Thymus (tissue), 11 donors: ENCODE results near the gene UST. TPM values are rescaled to one million over a fixed set of nuclear protein-coding genes. Genes with fewer than 3 reads are reported as not detected.
"Not testable (repeated sequence)": the region's sequence is repeated elsewhere in the genome, so short reads cannot be mapped to it uniquely, and the experiment has no call there.

Experiments
- DNase-seq, 9 donors: peaks; one replicate each; pipeline ENCODE4 v3.0.0-alpha.2; 2013; ENCODE audit warnings: low spot score in 9 of 9, low read depth in 6 of 9, missing footprints in 1 of 9
- H3K27ac ChIP-seq, 2 donors: one replicate each; pipeline ENCODE4 v1.5.1; 2013; ENCODE audit warnings: control low read depth in 1 of 2, low read depth in 1 of 2, low read length in 1 of 2, mild to moderate bottlenecking in 1 of 2, moderate library complexity in 1 of 2
- H3K27me3 ChIP-seq, 2 donors: one replicate each; pipeline ENCODE4 v1.5.1; 2013; ENCODE audit warnings: low read length in 1 of 2; ENCODE audit not compliant: control insufficient read depth in 2 of 2, insufficient read depth in 1 of 2
- H3K36me3 ChIP-seq, 2 donors: one replicate each; pipeline ENCODE4 v1.5.1; 2013; ENCODE audit warnings: low read length in 1 of 2, mild to moderate bottlenecking in 1 of 2, moderate library complexity in 1 of 2; ENCODE audit not compliant: control insufficient read depth in 2 of 2, insufficient read depth in 2 of 2
- H3K4me1 ChIP-seq, 2 donors: one replicate each; pipeline ENCODE4 v1.5.1; 2013; ENCODE audit warnings: low read length in 2 of 2; ENCODE audit not compliant: control insufficient read depth in 2 of 2, insufficient read depth in 2 of 2
- H3K4me3 ChIP-seq, 2 donors: one replicate each; pipeline ENCODE4 v1.5.1; 2013; ENCODE audit warnings: low read length in 2 of 2, control low read depth in 1 of 2, mild to moderate bottlenecking in 1 of 2
- H3K9me3 ChIP-seq, 2 donors: one replicate each; pipeline ENCODE4 v1.5.1; 2013; ENCODE audit warnings: low read length in 1 of 2, mild to moderate bottlenecking in 1 of 2; ENCODE audit not compliant: control insufficient read depth in 2 of 2, insufficient read depth in 1 of 2
- WGBS: extraction: QIAGEN DNeasy Blood & Tissue Kit; methylation state at CpG from one replicate; pipeline ENCODE4 v1.1.7; 2013; 5-methylcytosine and 5-hydroxymethylcytosine counted together
- polyA plus RNA-seq: library from polyadenylated mRNA; stranded (reverse); fragments of 200-250 nt; gene quantifications from one replicate; pipeline ENCODE4 v1.2.3, GENCODE V29; 2013
- total RNA-seq: library from RNA; stranded (reverse); fragments of 120-200 nt; gene quantifications from one replicate; pipeline ENCODE4 v1.2.4, GENCODE V29; 2013
- donor health status: healthy.

Gene UST
- total and polyA plus RNA-seq, 2 donors: 6.3 to 8.0 TPM

- no peak overlapping the region for H3K4me3 ChIP-seq
- DNase-seq: no peak
These were observed 347.3 kb downstream of the UST start for GRCh38 chr6:149094156-149094555.

GRCh38 chr6:149094934-149095351, 348.1 kb downstream of the UST start:
- Histone ChIP-seq H3K36me3 (no peaks in the 10 kb centered on the region), H3K9me3 (peaks cover 0 to 10% of the 10 kb centered on the region in 2 donors), H3K4me1 (peaks cover 0 to 15% of the 10 kb centered on the region in 2 donors), H3K27me3 (no peaks in the 10 kb centered on the region), H3K4me3 (no peak overlapping the region), H3K27ac (no peak overlapping the region)
- 60% methylated on average over 2 of the region's 2 CpGs for WGBS
- no peak for DNase-seq

More at GRCh38 chr6:149094156-149094555, 347.3 kb downstream of the UST start:
- no peak overlapping the region for H3K27ac ChIP-seq
- peaks cover 0 to 10% of the 10 kb centered on the region in 2 donors for H3K9me3 ChIP-seq
- H3K27me3 ChIP-seq: no peaks in the 10 kb centered on the region
- no peaks in the 10 kb centered on the region for H3K36me3 ChIP-seq
- peaks cover 0 to 15% of the 10 kb centered on the region in 2 donors for H3K4me1 ChIP-seq
- 81% methylated on average over 3 of the region's 3 CpGs for WGBS

GRCh38 chr6:149095842-149096241, 349.0 kb downstream of the UST start:
- DNase-seq: no peak
- no peak overlapping the region for H3K4me3 ChIP-seq
- H3K27me3 ChIP-seq: no peaks in the 10 kb centered on the region
- H3K27ac ChIP-seq: no peak overlapping the region
- peaks cover 0 to 10% of the 10 kb centered on the region in 2 donors for H3K9me3 ChIP-seq
- 4% methylated on average over 1 of the region's 1 CpG for WGBS
- peaks cover 0 to 15% of the 10 kb centered on the region in 2 donors for H3K4me1 ChIP-seq
- H3K36me3 ChIP-seq: no peaks in the 10 kb centered on the region

- no peak for DNase-seq
- Histone ChIP-seq H3K36me3 (no peaks in the 10 kb centered on the region), H3K27ac (no peak overlapping the region), H3K4me3 (no peak overlapping the region), H3K4me1 (peaks cover 0 to 15% of the 10 kb centered on the region in 2 donors), H3K9me3 (peaks cover 0 to 10% of the 10 kb centered on the region in 2 donors), H3K27me3 (no peaks in the 10 kb centered on the region)
- WGBS: 93% methylated on average over 2 of the region's 2 CpGs
These were observed 351.0 kb downstream of the UST start for GRCh38 chr6:149097794-149098193.

- Histone ChIP-seq H3K36me3 (no peaks in the 10 kb centered on the region), H3K9me3 (peaks cover 0 to 10% of the 10 kb centered on the region in 2 donors), H3K27me3 (no peaks in the 10 kb centered on the region), H3K4me3 (no peak overlapping the region), H3K27ac (no peak overlapping the region), H3K4me1 (peaks cover 0 to 14% of the 10 kb centered on the region in 2 donors)
- DNase-seq: no peak
- 98% methylated on average over 4 of the region's 4 CpGs for WGBS
These were observed 352.0 kb downstream of the UST start for GRCh38 chr6:149098700-149099276.

- DNase-seq: no peak
These were observed 355.5 kb downstream of the UST start for GRCh38 chr6:149102324-149102723.

GRCh38 chr6:149103950-149104349, 357.1 kb downstream of the UST start:
- H3K36me3 ChIP-seq, H3K4me3 ChIP-seq, H3K4me1 ChIP-seq, DNase-seq, H3K9me3 ChIP-seq, H3K27ac ChIP-seq, H3K27me3 ChIP-seq: not testable (repeated sequence)
- whole genome bisulfite sequencing: 99% methylated on average over 3 of the region's 3 CpGs

More at GRCh38 chr6:149102324-149102723, 355.5 kb downstream of the UST start:
- no peak overlapping the region for H3K27ac ChIP-seq
- H3K9me3 ChIP-seq: peaks cover 0 to 3% of the 10 kb centered on the region in 2 donors
- H3K36me3 ChIP-seq: no peaks in the 10 kb centered on the region
- no peaks in the 10 kb centered on the region for H3K4me1 ChIP-seq
- no peaks in the 10 kb centered on the region for H3K27me3 ChIP-seq
- H3K4me3 ChIP-seq: no peak overlapping the region

- Histone ChIP-seq H3K9me3 (no peaks in the 10 kb centered on the region), H3K4me3 (no peak overlapping the region), H3K36me3 (no peaks in the 10 kb centered on the region), H3K4me1 (no peaks in the 10 kb centered on the region), H3K27me3 (no peaks in the 10 kb centered on the region), H3K27ac (no peak overlapping the region)
- WGBS: 97% methylated on average over 5 of the region's 5 CpGs
- no peak for DNase-seq
These were observed 360.7 kb downstream of the UST start for GRCh38 chr6:149107520-149107919.

- H3K27ac ChIP-seq: no peak overlapping the region
- no peaks in the 10 kb centered on the region for H3K4me1 ChIP-seq
- no peaks in the 10 kb centered on the region for H3K36me3 ChIP-seq
- H3K27me3 ChIP-seq: no peaks in the 10 kb centered on the region
- WGBS: 96% methylated on average over 5 of the region's 5 CpGs
- no peak overlapping the region for H3K4me3 ChIP-seq
- no peak for DNase-seq
- peaks cover 0 to 2% of the 10 kb centered on the region in 2 donors for H3K9me3 ChIP-seq
These were observed 361.4 kb downstream of the UST start for GRCh38 chr6:149108038-149108748.
